ENCODE results near the gene ITGA1.

- TF ChIP-seq CTCF (IDR thresholded peaks at IDR 0.05), result no peak
- TF ChIP-seq POLR2A (IDR thresholded peaks at IDR 0.05), result no peak
- TF ChIP-seq POLR2AphosphoS5 (IDR thresholded peaks at IDR 0.05), result no peak
- no peak for TF ChIP-seq EP300 (IDR thresholded peaks at IDR 0.05)
Observed at GRCh38 chr5:52994266-52994665, 206.6 kb downstream of the ITGA1 start.
